ENCODE results near the gene TMEM184C.

The TMEM184C gene

GRCh38 chr4:147717878-147718277 is 100.7 kb downstream of the TMEM184C start:
- DNase-seq (ENCODE audit: low read depth, low spot score) = no peak
- no peak overlapping the region for H3K4me3 ChIP-seq (ENCODE audit: low read depth, low read length)
- TF ChIP-seq CTCF (IDR thresholded peaks at IDR 0.05; ENCODE audit: low read depth, low read length) = no peak
- in situ Hi-C loops (cut with HindIII; ENCODE audit: low sequenced_read_pairs) = no loop called here
